ENCODE results near the gene PLCL1.

Gene PLCL1

GRCh38 chr2:198077477-198077876, 273.1 kb downstream of the PLCL1 start:
- DNase-seq: no peak

- DNase-seq: no peak
These were observed 276.7 kb downstream of the PLCL1 start for GRCh38 chr2:198080879-198081765.

GRCh38 chr2:198084156-198084555, 279.8 kb downstream of the PLCL1 start:
- no peak for DNase-seq

- no peak for DNase-seq
These were observed 291.6 kb downstream of the PLCL1 start for GRCh38 chr2:198096002-198096401.

GRCh38 chr2:198096965-198097364, 292.6 kb downstream of the PLCL1 start:
- no peak for DNase-seq

- no peak for DNase-seq
These were observed 293.2 kb downstream of the PLCL1 start for GRCh38 chr2:198097630-198098029.

- DNase-seq: no peak
These were observed 294.0 kb downstream of the PLCL1 start for GRCh38 chr2:198098386-198098785.

- DNase-seq: no peak
These were observed 294.5 kb downstream of the PLCL1 start for GRCh38 chr2:198098918-198099317.

- DNase-seq: no peak
These were observed 296.0 kb downstream of the PLCL1 start for GRCh38 chr2:198100346-198100745.

- no peak for DNase-seq
These were observed 297.3 kb downstream of the PLCL1 start for GRCh38 chr2:198101688-198102087.

GRCh38 chr2:198102120-198102519, 297.7 kb downstream of the PLCL1 start:
- DNase-seq: no peak

GRCh38 chr2:198102856-198103255, 298.5 kb downstream of the PLCL1 start:
- DNase-seq: no peak

GRCh38 chr2:198106621-198107385, 302.4 kb downstream of the PLCL1 start:
- no peak for DNase-seq

- no peak for DNase-seq
These were observed 308.9 kb downstream of the PLCL1 start for GRCh38 chr2:198113316-198113715.

- no peak for DNase-seq
These were observed 309.7 kb downstream of the PLCL1 start for GRCh38 chr2:198114064-198114463.

GRCh38 chr2:198115201-198115600, 310.8 kb downstream of the PLCL1 start:
- DNase-seq: no peak

GRCh38 chr2:198116756-198117155, 312.4 kb downstream of the PLCL1 start:
- DNase-seq: no peak

GRCh38 chr2:198117406-198118041, 313.1 kb downstream of the PLCL1 start:
- DNase-seq: no peak

GRCh38 chr2:198127627-198128026, 323.2 kb downstream of the PLCL1 start:
- peak; percentile 26 for DNase-seq

- DNase-seq: no peak
These were observed 325.2 kb downstream of the PLCL1 start for GRCh38 chr2:198129609-198130008.

GRCh38 chr2:198134293-198134955, 330.0 kb downstream of the PLCL1 start:
- no peak for DNase-seq

GRCh38 chr2:198135481-198135934, 331.1 kb downstream of the PLCL1 start:
- no peak for DNase-seq

GRCh38 chr2:198136142-198136541, 331.7 kb downstream of the PLCL1 start:
- no peak for DNase-seq

All from NCI-H1105 treated with DMSO at 0.1 percent for 48 hours (cell line).